BLaER1 treated with 17β-estradiol and CSF1 and Interleukin-3, amounts not matched to agents 10 nM and 100 nM (cell line): ENCODE results near the gene DGKB.

Source experiments
- H3K27ac ChIP-seq, 11 experiments: shearing (Covaris generic); formaldehyde crosslinking; 2 replicates each; pipeline ENCODE4 v1.8.1; 2022
- H3K27me3 ChIP-seq, 11 experiments: shearing (Covaris generic); formaldehyde crosslinking; 2 replicates each; pipeline ENCODE4 v1.8.1; 2022
- H3K36me3 ChIP-seq, 11 experiments: shearing (Covaris generic); formaldehyde crosslinking; 2 replicates each; pipeline ENCODE4 v1.8.1; 2022
- H3K4me1 ChIP-seq, 10 experiments: shearing (Covaris generic); formaldehyde crosslinking; 2 replicates each; pipeline ENCODE4 v1.8.1; 2022
- H3K4me2 ChIP-seq, 11 experiments: shearing (Covaris generic); formaldehyde crosslinking; 2 replicates each; pipeline ENCODE4 v1.8.1; 2022
- H3K4me3 ChIP-seq, 10 experiments: shearing (Covaris generic); formaldehyde crosslinking; 2 replicates each; pipeline ENCODE4 v1.8.1; 2022
- H3K9ac ChIP-seq, 11 experiments: shearing (Covaris generic); formaldehyde crosslinking; 2 replicates each; pipeline ENCODE4 v1.8.1; 2022
- H3K9me3 ChIP-seq, 11 experiments: shearing (Covaris generic); formaldehyde crosslinking; replicated peaks in 1 of 11; 2 replicates each; pipeline ENCODE4 v1.8.1; 2022
- H4K20me1 ChIP-seq, 11 experiments: shearing (Covaris generic); formaldehyde crosslinking; 2 replicates each; pipeline ENCODE4 v1.8.1; 2022
- Cebpa-rat ChIP-seq, 11 experiments: shearing (Covaris generic); IDR thresholded peaks; 2 replicates each; pipeline ENCODE4 v1.8.1; 2022

The DGKB gene

GRCh38 chr7:14666304-14666703 lies 236.2 kb downstream of the DGKB start:
- Histone ChIP-seq H3K9me3 (no peaks in the 10 kb centered on the region), H3K4me1 (no peaks in the 10 kb centered on the region), H3K27me3 (no peaks in the 10 kb centered on the region), H3K4me2 (no peak overlapping the region), H3K4me3 (no peak overlapping the region), H3K27ac (no peak overlapping the region), H3K9ac (no peak overlapping the region), H3K36me3 (no peaks in the 10 kb centered on the region), H4K20me1 (no peaks in the 10 kb centered on the region)
- TF ChIP-seq Cebpa-rat (IDR thresholded peaks at IDR 0.05): no peak

- TF ChIP-seq Cebpa-rat (IDR thresholded peaks at IDR 0.05): no peak
- Histone ChIP-seq H4K20me1 (no peaks in the 10 kb centered on the region), H3K9me3 (peaks cover 6 to 18% (median 16%) of the 10 kb centered on the region in 11 experiments), H3K27ac (no peak overlapping the region), H3K4me2 (no peak overlapping the region), H3K27me3 (no peaks in the 10 kb centered on the region), H3K4me1 (no peaks in the 10 kb centered on the region), H3K4me3 (no peak overlapping the region), H3K9ac (no peak overlapping the region), H3K36me3 (no peaks in the 10 kb centered on the region)
These were observed 262.8 kb downstream of the DGKB start for GRCh38 chr7:14639801-14640200.

GRCh38 chr7:14639329-14639728 lies 263.2 kb downstream of the DGKB start:
- no peaks in the 10 kb centered on the region for H4K20me1 ChIP-seq
- no peak overlapping the region for H3K27ac ChIP-seq
- no peak overlapping the region for H3K4me2 ChIP-seq
- H3K9ac ChIP-seq: no peak overlapping the region
- H3K9me3 ChIP-seq: peaks cover 1 to 13% (median 11%) of the 10 kb centered on the region in 11 experiments
- no peak overlapping the region for H3K4me3 ChIP-seq
- no peaks in the 10 kb centered on the region for H3K4me1 ChIP-seq
- H3K27me3 ChIP-seq: no peaks in the 10 kb centered on the region
- no peaks in the 10 kb centered on the region for H3K36me3 ChIP-seq
- TF ChIP-seq Cebpa-rat (IDR thresholded peaks at IDR 0.05): no peak

- Histone ChIP-seq H3K36me3 (no peaks in the 10 kb centered on the region), H3K9ac (no peak overlapping the region), H3K27me3 (no peaks in the 10 kb centered on the region), H3K4me1 (no peaks in the 10 kb centered on the region), H3K9me3 (0 out of 22 replicates have a peak, but pooled peaks cover 0 to under 1% (median 0%) of the 10 kb centered on the region in 11 experiments), H3K27ac (no peak overlapping the region), H4K20me1 (no peaks in the 10 kb centered on the region), H3K4me2 (no peak overlapping the region), H3K4me3 (no peak overlapping the region)
- TF ChIP-seq Cebpa-rat (IDR thresholded peaks at IDR 0.05): no peak
These were observed 264.6 kb downstream of the DGKB start for GRCh38 chr7:14637968-14638367.

- Histone ChIP-seq H3K4me1 (no peaks in the 10 kb centered on the region), H3K9ac (no peak overlapping the region), H3K4me3 (no peak overlapping the region), H3K4me2 (no peak overlapping the region), H3K27ac (no peak overlapping the region), H3K36me3 (no peaks in the 10 kb centered on the region), H3K9me3 (no peaks in the 10 kb centered on the region), H3K27me3 (no peaks in the 10 kb centered on the region), H4K20me1 (no peaks in the 10 kb centered on the region)
- no peak for TF ChIP-seq Cebpa-rat (IDR thresholded peaks at IDR 0.05)
These were observed 266.6 kb downstream of the DGKB start for GRCh38 chr7:14635955-14636354.

GRCh38 chr7:14630048-14630447 lies 272.5 kb downstream of the DGKB start:
- Histone ChIP-seq H3K4me2 (no peak overlapping the region), H3K9me3 (no peaks in the 10 kb centered on the region), H4K20me1 (no peaks in the 10 kb centered on the region), H3K27me3 (no peaks in the 10 kb centered on the region), H3K4me1 (peaks cover 0 to 8% (median 0%) of the 10 kb centered on the region in 10 experiments; a peak in 1 of 20 replicates), H3K9ac (no peak overlapping the region), H3K4me3 (no peak overlapping the region), H3K27ac (no peak overlapping the region), H3K36me3 (no peaks in the 10 kb centered on the region)
- no peak for TF ChIP-seq Cebpa-rat (IDR thresholded peaks at IDR 0.05)

- H3K4me1 ChIP-seq: peaks cover 0 to 8% (median 0%) of the 10 kb centered on the region in 10 experiments; a peak in 1 of 20 replicates
- H3K9ac ChIP-seq: no peak overlapping the region
- no peaks in the 10 kb centered on the region for H3K27me3 ChIP-seq
- no peak for TF ChIP-seq Cebpa-rat (IDR thresholded peaks at IDR 0.05)
- no peak overlapping the region for H3K27ac ChIP-seq
- H3K4me3 ChIP-seq: no peak overlapping the region
- no peak overlapping the region for H3K4me2 ChIP-seq
- H3K9me3 ChIP-seq: no peaks in the 10 kb centered on the region
- H4K20me1 ChIP-seq: no peaks in the 10 kb centered on the region
- H3K36me3 ChIP-seq: no peaks in the 10 kb centered on the region
These were observed 274.0 kb downstream of the DGKB start for GRCh38 chr7:14628516-14628915.

GRCh38 chr7:14626076-14626475 lies 276.5 kb downstream of the DGKB start:
- Histone ChIP-seq H3K27ac (no peak overlapping the region), H4K20me1 (no peaks in the 10 kb centered on the region), H3K27me3 (no peaks in the 10 kb centered on the region), H3K4me2 (no peak overlapping the region), H3K9ac (no peak overlapping the region), H3K4me3 (no peak overlapping the region), H3K4me1 (peaks cover 0 to 8% (median 0%) of the 10 kb centered on the region in 10 experiments; a peak in 1 of 20 replicates), H3K36me3 (no peaks in the 10 kb centered on the region), H3K9me3 (no peaks in the 10 kb centered on the region)
- TF ChIP-seq Cebpa-rat (IDR thresholded peaks at IDR 0.05): no peak

- Histone ChIP-seq H3K27ac (no peak overlapping the region), H3K4me3 (no peak overlapping the region), H4K20me1 (no peaks in the 10 kb centered on the region), H3K4me1 (0 out of 20 replicates have a peak, but pooled peaks cover 0 to 3% (median 0%) of the 10 kb centered on the region in 10 experiments), H3K36me3 (no peaks in the 10 kb centered on the region), H3K27me3 (no peaks in the 10 kb centered on the region), H3K9me3 (no peaks in the 10 kb centered on the region), H3K9ac (no peak overlapping the region), H3K4me2 (no peak overlapping the region)
- no peak for TF ChIP-seq Cebpa-rat (IDR thresholded peaks at IDR 0.05)
These were observed 280.0 kb downstream of the DGKB start for GRCh38 chr7:14622559-14622958.

GRCh38 chr7:14606101-14606500 lies 296.4 kb downstream of the DGKB start:
- no peak for TF ChIP-seq Cebpa-rat (IDR thresholded peaks at IDR 0.05)
- Histone ChIP-seq H3K36me3 (no peaks in the 10 kb centered on the region), H3K4me1 (no peaks in the 10 kb centered on the region), H3K27ac (no peak overlapping the region), H3K9me3 (no peaks in the 10 kb centered on the region), H3K4me3 (no peak overlapping the region), H3K9ac (no peak overlapping the region), H3K27me3 (no peaks in the 10 kb centered on the region), H4K20me1 (no peaks in the 10 kb centered on the region), H3K4me2 (no peak overlapping the region)
